Spleen (tissue), 11 donors: ENCODE results near the gene OPN5. TPM values are rescaled to one million over a fixed set of nuclear protein-coding genes. Genes with fewer than 3 reads are reported as not detected.

Experiments used
- DNase-seq: peaks from one replicate; pipeline ENCODE4 v3.0.0-alpha.2; 2020
- H3K27ac ChIP-seq, 8 donors: fragments of 200-600 bp; sonication (generic) in 7 of 8; 1 replicate in 4 of 8; 2 replicates in 4 of 8; pipeline versions ENCODE4 v1.5.0 to v1.8.0; 2016 to 2021; ENCODE audit warnings: inconsistent platforms in 4 of 8, mild to moderate bottlenecking in 4 of 8, moderate library complexity in 1 of 8
- H3K27me3 ChIP-seq, 7 donors: fragments of 200-600 bp; sonication (generic) in 6 of 7; replicated peaks in 1 of 7; 1 replicate in 4 of 7; 2 replicates in 3 of 7; pipeline versions ENCODE4 v1.5.0 to v1.8.0; 2016 to 2021; ENCODE audit warnings: inconsistent platforms in 3 of 7, mild to moderate bottlenecking in 1 of 7
- H3K36me3 ChIP-seq, 6 donors: fragments of 200-600 bp; sonication (generic) in 5 of 6; 1 replicate in 4 of 6; 2 replicates in 2 of 6; pipeline versions ENCODE4 v1.5.0 to v1.8.0; 2016 to 2021; ENCODE audit warnings: inconsistent platforms in 2 of 6
- H3K4me1 ChIP-seq, 6 donors: fragments of 200-600 bp; sonication (generic) in 5 of 6; 1 replicate in 3 of 6; 2 replicates in 3 of 6; pipeline versions ENCODE4 v1.5.0 to v1.8.0; 2016 to 2021; ENCODE audit warnings: inconsistent platforms in 3 of 6
- H3K4me3 ChIP-seq, 8 donors: fragments of 200-600 bp; sonication (generic) in 7 of 8; 1 replicate in 4 of 8; 2 replicates in 4 of 8; pipeline versions ENCODE4 v1.5.0 to v1.8.0; 2016 to 2021; ENCODE audit warnings: inconsistent platforms in 4 of 8, mild to moderate bottlenecking in 4 of 8, moderate library complexity in 2 of 8
- H3K9me3 ChIP-seq, 8 donors: fragments of 200-600 bp; sonication (generic) in 7 of 8; 1 replicate in 4 of 8; 2 replicates in 4 of 8; pipeline versions ENCODE4 v1.5.0 to v1.8.0; 2016 to 2021; ENCODE audit warnings: inconsistent platforms in 4 of 8
- CTCF ChIP-seq, 11 experiments: fragments of 200-600 bp in 7 of 11; fragments of 450-650 bp in 4 of 11; sonication (generic) in 4 of 11; IDR thresholded peaks in 8 of 11; conservative IDR thresholded peaks in 3 of 11; 1 replicate in 7 of 11; 2 replicates in 4 of 11; pipeline versions ENCODE4 v1.4.0 to v1.8.0; 2016 to 2021; ENCODE audit warnings: antibody characterized with exemption in 11 of 11, inconsistent platforms in 4 of 11, mild to moderate bottlenecking in 1 of 11
- POLR2A ChIP-seq, 3 donors: fragments of 450-650 bp; IDR thresholded peaks; one replicate each; pipeline ENCODE4 v1.5.1; 2017; ENCODE audit warnings: antibody characterized with exemption in 3 of 3, mild to moderate bottlenecking in 1 of 3
- POLR2AphosphoS5 ChIP-seq, 3 donors: sonication (generic); formaldehyde crosslinking; IDR thresholded peaks; one replicate each; pipeline ENCODE4 v1.5.1; 2017; ENCODE audit warnings: antibody characterized with exemption in 3 of 3
- WGBS, 5 donors: extraction: QIAGEN DNeasy Blood & Tissue Kit in 3 of 5; methylation state at CpG; one replicate each; pipeline versions ENCODE4 v1.1.5 to v1.1.7; 2013 to 2018; 5-methylcytosine and 5-hydroxymethylcytosine counted together
- intact Hi-C: fragments of 100-400 bp; cut with DNase I; formaldehyde crosslinking; loops from one replicate; pipeline ENCODE4 v1.15.0; 2023; ENCODE audit warnings: low total_unique reads
- polyA plus RNA-seq, 3 donors: library from polyadenylated mRNA; stranded (reverse); fragments of 200-250 nt; gene quantifications; one replicate each; pipeline ENCODE4 v1.2.1, GENCODE V29; 2013
- small RNA-seq, 4 donors: library from RNA; depleted of rRNA; stranded (forward); fragments of <200 nt; gene quantifications; one replicate each; pipeline ENCODE3, GENCODE V24; 2016
- total RNA-seq, 7 donors: library from RNA; depleted of rRNA in 3 of 7; stranded (reverse); fragments of >200 nt in 3 of 7; fragmentation: NEBNext Ultra II Directional in 4 of 7; extraction: Animal tissue kit (Norgen Biotek cat#: 25700) in 4 of 7; gene quantifications; one replicate each; pipeline versions ENCODE4 v1.1.0 to v1.2.1, GENCODE V29; 2016 to 2021
- donor health status: healthy with polysubstance abuse.
- donor health status: DM: no; HTN: no; CAD: no; lungs with moderate emphysema.
- donor health status: DM: no; HTN: no; CAD: no.
- donor health status: Bipolar disorder and iron deficiency.
- donor health status: healthy.
- donor health status: DM: no; HTN: no; CAD: no.
- donor health status: DM: yes; HTN: yes; CAD: no.

The OPN5 gene
- total and polyA plus RNA-seq, 10 donors, result not detected

GRCh38 chr6:47862731-47863130, 80.9 kb downstream of the OPN5 start:
- no peak overlapping the region for H3K27ac ChIP-seq
- TF ChIP-seq CTCF (IDR thresholded peaks at IDR 0.05 in 8 of 11, conservative IDR thresholded peaks at IDR 0.05 in 3 of 11) (no peak), POLR2A (IDR thresholded peaks at IDR 0.05) (no peak), POLR2AphosphoS5 (IDR thresholded peaks at IDR 0.05) (no peak)
- H3K4me3 ChIP-seq, result no peak overlapping the region
- no peaks in the 10 kb centered on the region for H3K36me3 ChIP-seq
- 61 to 82% (median 66%) methylated on average over 1 of the region's 1 CpG for WGBS, 5 donors
- intact Hi-C loops, result no loop called here
- H3K27me3 ChIP-seq, result no peaks in the 10 kb centered on the region
- H3K4me1 ChIP-seq, result no peaks in the 10 kb centered on the region
- no peak for DNase-seq
- no peaks in the 10 kb centered on the region for H3K9me3 ChIP-seq

GRCh38 chr6:47865206-47865605, 83.4 kb downstream of the OPN5 start:
- no peak for DNase-seq
- no peak overlapping the region for H3K4me3 ChIP-seq
- TF ChIP-seq POLR2A (IDR thresholded peaks at IDR 0.05) (no peak), POLR2AphosphoS5 (IDR thresholded peaks at IDR 0.05) (no peak), CTCF (IDR thresholded peaks at IDR 0.05 in 8 of 11, conservative IDR thresholded peaks at IDR 0.05 in 3 of 11) (no peak)
- no peaks in the 10 kb centered on the region for H3K27me3 ChIP-seq
- H3K36me3 ChIP-seq, result no peaks in the 10 kb centered on the region
- H3K9me3 ChIP-seq, result no peaks in the 10 kb centered on the region
- intact Hi-C loops, result no loop called here
- H3K4me1 ChIP-seq, result no peaks in the 10 kb centered on the region
- 27 to 54% (median 40%) methylated on average over 2 of the region's 2 CpGs for WGBS, 5 donors
- no peak overlapping the region for H3K27ac ChIP-seq

- Histone ChIP-seq H3K9me3 (no peaks in the 10 kb centered on the region), H3K4me3 (no peak overlapping the region), H3K27ac (no peak overlapping the region), H3K36me3 (no peaks in the 10 kb centered on the region), H3K4me1 (no peaks in the 10 kb centered on the region), H3K27me3 (no peaks in the 10 kb centered on the region)
- intact Hi-C loops, result no loop called here
- DNase-seq, result no peak
- WGBS, 5 donors, result 78 to 98% (median 83%) methylated on average over 1 of the region's 1 CpG
- TF ChIP-seq CTCF (IDR thresholded peaks at IDR 0.05 in 8 of 11, conservative IDR thresholded peaks at IDR 0.05 in 3 of 11), result no peak
- TF ChIP-seq POLR2A (IDR thresholded peaks at IDR 0.05), result no peak
- no peak for TF ChIP-seq POLR2AphosphoS5 (IDR thresholded peaks at IDR 0.05)
Measured at GRCh38 chr6:47875593-47875992, 93.8 kb downstream of the OPN5 start.

Small RNA genes lying within 50 kb of the gene (small RNA-seq; reads per million reads assigned to genes)
- gene RNU1-105P, result 0 to 0.08 (median 0) reads per million in 4 donors

Other genes starting within 250 kb of the OPN5 start
- gene ADGRF4, start 83.5 kb upstream of the OPN5 start, total RNA-seq, result not detected
- gene ADGRF4, start 83.5 kb upstream of the OPN5 start, polyA plus RNA-seq, result not detected